H1 (cell line): Measurements from ENCODE around the gene CIROP. TPM values are rescaled to one million over a fixed set of nuclear protein-coding genes. Genes with fewer than 3 reads are reported as not detected.

ENCODE experiments used
- CTCF ChIA-PET: fragments of 300-600 bp; sonication (Branson Sonifier 250); formaldehyde crosslinking; loops from one replicate; lab custom pipeline; 2021; ENCODE audit not compliant: partially characterized antibody; lab: Charles Lee
- POLR2A ChIA-PET: fragments of 300-600 bp; sonication (Branson Sonifier 250); formaldehyde crosslinking; loops from one replicate; lab custom pipeline; 2021; ENCODE audit warnings: inconsistent platforms; ENCODE audit not compliant: partially characterized antibody; lab: Charles Lee
- DNase-seq, 2 experiments: peaks; one replicate each; pipeline versions ENCODE4 v3.0.0 to v3.0.0-alpha.2; 2010 to 2022; ENCODE audit warnings: low spot score in 2 of 2, low read depth in 1 of 2, mixed read lengths in 1 of 2
- FAIRE-seq: peaks from 2 replicates; lab custom pipeline; 2011; peaks lifted over from hg19 to GRCh38; lab: Jason Lieb, UNC
- H2AFZ ChIP-seq: 2 replicates; pipeline ENCODE4 v1.8.1; 2012; ENCODE audit warnings: low read length, inconsistent platforms
- H2AK5ac ChIP-seq: 2 replicates; pipeline ENCODE4 v1.6.1; 2013; ENCODE audit warnings: low read depth, low read length
- H2BK120ac ChIP-seq: replicated peaks from 2 replicates; pipeline ENCODE3; 2013; ENCODE audit warnings: low read depth, low read length, inconsistent platforms
- H2BK12ac ChIP-seq: 2 replicates; pipeline ENCODE4 v1.6.1; 2013; ENCODE audit warnings: low read depth, low read length
- H2BK15ac ChIP-seq: 2 replicates; pipeline ENCODE4 v1.6.1; 2013; ENCODE audit warnings: low read length
- H2BK20ac ChIP-seq: 2 replicates; pipeline ENCODE4 v1.6.1; 2013; ENCODE audit warnings: low read length
- H2BK5ac ChIP-seq: 2 replicates; pipeline ENCODE4 v1.6.1; 2013; ENCODE audit warnings: low read depth, low read length
- H3K14ac ChIP-seq: 2 replicates; pipeline ENCODE4 v1.6.1; 2013; ENCODE audit warnings: inconsistent platforms; ENCODE audit not compliant: insufficient read length
- H3K18ac ChIP-seq: 2 replicates; pipeline ENCODE4 v1.6.1; 2013; ENCODE audit warnings: low read length; ENCODE audit errors: extremely low read depth
- H3K23ac ChIP-seq: 2 replicates; pipeline ENCODE4 v1.6.1; 2013; ENCODE audit warnings: inconsistent platforms; ENCODE audit not compliant: insufficient read length
- H3K23me2 ChIP-seq: 2 replicates; pipeline ENCODE4 v1.6.1; 2013; ENCODE audit warnings: low read depth, low read length
- H3K27ac ChIP-seq: 2 replicates; pipeline ENCODE4 v1.6.1; 2011; ENCODE audit warnings: low read depth, low read length, inconsistent platforms
- H3K27me3 ChIP-seq, 4 experiments: replicated peaks in 1 of 4; 1 replicate in 1 of 4; 2 replicates in 3 of 4; pipeline versions ENCODE4 v1.6.1 to v1.8.1; 2011 to 2013; ENCODE audit warnings: low read length in 3 of 4, mild to moderate bottlenecking in 3 of 4, inconsistent platforms in 2 of 4, mixed read lengths in 2 of 4, moderate library complexity in 1 of 4; ENCODE audit not compliant: control insufficient read depth in 3 of 4, insufficient read depth in 3 of 4; ENCODE audit errors: extremely low read depth in 1 of 4
- H3K36me3 ChIP-seq, 4 experiments: 2 replicates each; pipeline versions ENCODE4 v1.6.1 to v1.8.1; 2011 to 2013; ENCODE audit warnings: mild to moderate bottlenecking in 4 of 4, low read length in 3 of 4, moderate library complexity in 2 of 4, control low read depth in 1 of 4, inconsistent platforms in 1 of 4; ENCODE audit not compliant: insufficient read depth in 4 of 4, control insufficient read depth in 2 of 4
- H3K4ac ChIP-seq: replicated peaks from 2 replicates; pipeline ENCODE3; 2013; ENCODE audit warnings: low read length, low read depth, mixed read lengths, inconsistent platforms; ENCODE audit not compliant: insufficient read length
- H3K4me1 ChIP-seq, 4 experiments: replicated peaks in 1 of 4; 1 replicate in 1 of 4; 2 replicates in 3 of 4; pipeline versions ENCODE4 v1.6.1 to v1.8.1; 2011 to 2013; ENCODE audit warnings: low read length in 3 of 4, inconsistent platforms in 2 of 4, mixed read lengths in 1 of 4; ENCODE audit not compliant: insufficient read depth in 4 of 4, control insufficient read depth in 3 of 4
- H3K4me2 ChIP-seq, 2 experiments: 2 replicates each; pipeline versions ENCODE4 v1.6.1 to v1.8.1; 2011 to 2013; ENCODE audit warnings: low read depth in 2 of 2, low read length in 2 of 2, control low read depth in 1 of 2, inconsistent platforms in 1 of 2, mild to moderate bottlenecking in 1 of 2; ENCODE audit not compliant: insufficient read depth in 1 of 2
- H3K4me3 ChIP-seq, 4 experiments: fragments of 200-600, 300-600 bp in 1 of 4; sonication (generic), shearing (Covaris generic), sonication (Bioruptor Twin) in 1 of 4; 2 replicates each; pipeline versions ENCODE4 v1.5.1 to v1.8.1; 2011 to 2016; ENCODE audit warnings: low read length in 4 of 4, low read depth in 3 of 4, control low read depth in 2 of 4, inconsistent platforms in 2 of 4, mild to moderate bottlenecking in 2 of 4, mixed read lengths in 1 of 4, moderate library complexity in 1 of 4; ENCODE audit not compliant: insufficient read depth in 2 of 4; ENCODE audit errors: extremely low read depth in 1 of 4
- H3K56ac ChIP-seq: replicated peaks from 2 replicates; pipeline ENCODE3; 2013; ENCODE audit warnings: low read depth, mild to moderate bottlenecking, mixed read lengths, low read length, inconsistent platforms; ENCODE audit not compliant: insufficient read length
- H3K79me1 ChIP-seq: 2 replicates; pipeline ENCODE4 v1.6.1; 2013; ENCODE audit warnings: low read depth, low read length, control low read depth
- H3K79me2 ChIP-seq, 2 experiments: 2 replicates each; pipeline versions ENCODE4 v1.6.1 to v1.8.1; 2012 to 2013; ENCODE audit warnings: low read length in 2 of 2, mild to moderate bottlenecking in 2 of 2, inconsistent platforms in 1 of 2; ENCODE audit not compliant: insufficient read depth in 2 of 2, control insufficient read depth in 1 of 2
- H3K9ac ChIP-seq, 4 experiments: replicated peaks in 1 of 4; 1 replicate in 1 of 4; 2 replicates in 3 of 4; pipeline versions ENCODE4 v1.6.1 to v1.8.1; 2011 to 2013; ENCODE audit warnings: low read depth in 3 of 4, low read length in 3 of 4, control low read depth in 2 of 4, mild to moderate bottlenecking in 2 of 4, moderate library complexity in 2 of 4, inconsistent platforms in 1 of 4; ENCODE audit errors: extremely low read depth in 1 of 4
- H3K9me3 ChIP-seq, 2 experiments: 2 replicates each; pipeline versions ENCODE4 v1.6.1 to v1.8.1; 2012 to 2013; ENCODE audit warnings: mild to moderate bottlenecking in 2 of 2, moderate library complexity in 2 of 2, control low read depth in 1 of 2, inconsistent platforms in 1 of 2, low read depth in 1 of 2, low read length in 1 of 2, mixed read lengths in 1 of 2; ENCODE audit not compliant: insufficient read depth in 2 of 2
- H4K20me1 ChIP-seq, 2 experiments: replicated peaks in 1 of 2; 2 replicates each; pipeline versions ENCODE3 to v1.8.1; 2011 to 2013; ENCODE audit warnings: inconsistent platforms in 2 of 2, low read length in 2 of 2, mild to moderate bottlenecking in 1 of 2; ENCODE audit not compliant: insufficient read depth in 2 of 2, control insufficient read depth in 1 of 2
- H4K5ac ChIP-seq: 2 replicates; pipeline ENCODE4 v1.6.1; 2013; ENCODE audit warnings: low read length, low read depth, mixed read lengths, inconsistent platforms; ENCODE audit not compliant: insufficient read length
- H4K8ac ChIP-seq: 2 replicates; pipeline ENCODE4 v1.8.0; 2013; ENCODE audit warnings: mild to moderate bottlenecking, moderate library complexity, low read length, inconsistent platforms; ENCODE audit not compliant: insufficient read depth; ENCODE audit errors: extremely low read depth
- H4K91ac ChIP-seq: replicated peaks from 2 replicates; pipeline ENCODE3; 2013; ENCODE audit warnings: low read length, mixed read lengths, inconsistent platforms; ENCODE audit not compliant: insufficient read length
- ATF2 ChIP-seq: IDR thresholded peaks from 2 replicates; pipeline ENCODE4 v1.6.1; 2012; ENCODE audit warnings: low read length, inconsistent platforms
- BACH1 ChIP-seq: IDR thresholded peaks from 2 replicates; pipeline ENCODE4 v1.6.1; 2012; ENCODE audit warnings: low read length, improper control_type of control experiment
- BRCA1 ChIP-seq: IDR thresholded peaks from 2 replicates; pipeline ENCODE4 v1.6.1; 2012; ENCODE audit warnings: low read depth, low read length, improper control_type of control experiment
- NANOG ChIP-seq: IDR thresholded peaks from 2 replicates; pipeline ENCODE4 v1.6.1; 2011; ENCODE audit warnings: low read length, low read depth, mild to moderate bottlenecking, inconsistent platforms; ENCODE audit not compliant: insufficient read depth, poor library complexity, severe bottlenecking
- NRF1 ChIP-seq: IDR thresholded peaks from 2 replicates; pipeline ENCODE4 v1.6.1; 2011; ENCODE audit warnings: mild to moderate bottlenecking, low read depth, low read length, improper control_type of control experiment
- TAF1 ChIP-seq: IDR thresholded peaks from 2 replicates; pipeline ENCODE4 v1.6.1; 2011; ENCODE audit warnings: mild to moderate bottlenecking, low read depth, low read length
- TAF7 ChIP-seq: optimal IDR thresholded peaks from 2 replicates; pipeline ENCODE3; 2011; ENCODE audit warnings: low read depth, mild to moderate bottlenecking, inconsistent platforms, low read length, moderate library complexity, borderline replicate concordance
- YY1 ChIP-seq: IDR thresholded peaks from 2 replicates; pipeline ENCODE4 v1.6.1; 2011; ENCODE audit warnings: low read depth, mild to moderate bottlenecking, low read length
- WGBS, 2 experiments: shearing (Covaris generic) in 1 of 2; methylation state at CpG; one replicate each; pipeline versions ENCODE4 v1.1.6 to v1.1.7; 2013 to 2015; ENCODE audit warnings: low lambda C conversion rate in 2 of 2, mixed read lengths in 2 of 2, inconsistent platforms in 1 of 2, low coverage in 1 of 2, missing lambda C conversion rate in 1 of 2; ENCODE audit not compliant: insufficient replicate concordance in 2 of 2, insufficient coverage in 1 of 2, insufficient read length in 1 of 2; ENCODE audit errors: extremely low coverage in 1 of 2, missing lambda C conversion rate in 1 of 2; 5-methylcytosine and 5-hydroxymethylcytosine counted together
- polyA plus RNA-seq, 7 experiments: library from polyadenylated mRNA; depleted of rRNA in 3 of 7; stranded (reverse) in 5 of 7; unstranded in 2 of 7; fragments of >200 nt in 5 of 7; fragments of 200-250 nt in 2 of 7; gene quantifications; 1 replicate in 5 of 7; 2 replicates in 1 of 7; 4 replicates in 1 of 7; pipeline versions ENCODE4 v1.2.1 to v1.2.3, GENCODE V29; 2011 to 2013; ENCODE audit warnings: missing spikeins in 2 of 7, mixed read lengths in 2 of 7
- total RNA-seq: library from RNA; stranded (reverse); fragmentation: NEBNext Ultra II Directional; extraction: Animal tissue kit (Norgen Biotek cat#: 25700); gene quantifications from 2 replicates; pipeline ENCODE4 v1.2.1, GENCODE V29; 2021

The CIROP gene
- total and polyA plus RNA-seq, 2 of the 8 experiments (the other 6 are each of a cell fraction or from before 2014, with no cell fraction given): 0.06 TPM; not detected in 1

- no peaks in the 10 kb centered on the region for H3K9me3 ChIP-seq
- H3K36me3 ChIP-seq: peaks cover under 1 to 21% (median 9%) of the 10 kb centered on the region in 4 experiments; a peak in 6 of 8 replicates
- no peak overlapping the region for H2BK12ac ChIP-seq
- 89% methylated on average over 2 of the region's 2 CpGs; no CpG with 5 or more reads in 1 of the 2 experiments for WGBS, 2 experiments
- H3K56ac ChIP-seq: no peak overlapping the region
- no peak overlapping the region for H2BK15ac ChIP-seq
- no peaks in the 10 kb centered on the region for H3K27me3 ChIP-seq
- ChIA-PET CTCF (interaction anchor here (0.9 to 2.7 kb wide), 10 partner anchors 10 to 83 kb away, joined by 3 to 13 read pairs (median 4); no protein-coding TSS in a partner anchor), POLR2A (interaction anchor here (1.3 to 2.2 kb wide), 7 partner anchors 10 to 79 kb away, joined by 3 to 15 read pairs (median 4); partner anchors contain the start of gene SLC7A8)
- H2AFZ ChIP-seq: no peak overlapping the region
- no peak overlapping the region for H3K23ac ChIP-seq
- H4K8ac ChIP-seq: no peak overlapping the region; the same call in 1 of the 2 replicates
- no peaks in the 10 kb centered on the region for H3K79me2 ChIP-seq
- H2BK5ac ChIP-seq: no peak overlapping the region
- no peak overlapping the region; a peak in 1 of 7 replicates for H3K9ac ChIP-seq
- H4K91ac ChIP-seq: no peak overlapping the region
- H3K23me2 ChIP-seq: peaks cover 3% of the 10 kb centered on the region; the same call in 1 of the 2 replicates
- no peak overlapping the region for H2BK20ac ChIP-seq
- peaks cover 3 to 15% (median 7%) of the 10 kb centered on the region in 4 experiments; a peak in 6 of 7 replicates for H3K4me1 ChIP-seq
- H3K14ac ChIP-seq: no peak overlapping the region
- H4K5ac ChIP-seq: no peak overlapping the region
- H3K18ac ChIP-seq: no peak overlapping the region
- H2AK5ac ChIP-seq: no peak overlapping the region
- no peak overlapping the region for H3K4ac ChIP-seq
- FAIRE-seq (no peak), DNase-seq (no peak)
- no peak overlapping the region for H3K4me3 ChIP-seq
- no peak overlapping the region for H3K27ac ChIP-seq
- H3K4me2 ChIP-seq: no peak overlapping the region
- peaks cover 0 to 4% of the 10 kb centered on the region in 2 experiments for H4K20me1 ChIP-seq
- no peak overlapping the region for H2BK120ac ChIP-seq
- H3K79me1 ChIP-seq: no peaks in the 10 kb centered on the region; the same call in none of the 2 replicates
- TF ChIP-seq TAF1 (no peak), BACH1 (no peak), BRCA1 (no peak), TAF7 (no peak), NRF1 (no peak), YY1 (no peak), NANOG (no peak), ATF2 (no peak)
Observed at GRCh38 chr14:23151342-23151741, 46.6 kb upstream of the CIROP start.
